Measurements from ENCODE around the gene ZNRF3.

Gene ZNRF3

DNA sequence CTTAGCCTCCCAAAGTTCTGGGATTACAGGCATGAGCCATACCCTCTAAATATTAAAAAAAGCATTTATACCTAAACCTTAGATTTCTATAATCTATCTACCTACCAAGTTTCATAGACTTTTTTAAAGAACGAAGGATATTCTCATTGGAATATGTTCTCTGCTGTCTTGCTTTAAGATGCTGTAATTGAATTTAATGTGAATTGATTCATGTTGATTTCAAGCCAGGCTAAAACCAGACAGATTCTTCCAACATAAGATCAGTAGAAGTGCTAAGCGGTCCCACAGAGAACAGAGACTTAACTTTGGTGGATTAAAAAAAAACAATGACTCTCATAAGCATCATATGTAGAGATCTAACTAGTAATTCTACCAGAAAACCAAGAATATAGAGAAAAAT is 203.6 kb downstream of the ZNRF3 start:
- TF ChIP-seq, protein P1, sequence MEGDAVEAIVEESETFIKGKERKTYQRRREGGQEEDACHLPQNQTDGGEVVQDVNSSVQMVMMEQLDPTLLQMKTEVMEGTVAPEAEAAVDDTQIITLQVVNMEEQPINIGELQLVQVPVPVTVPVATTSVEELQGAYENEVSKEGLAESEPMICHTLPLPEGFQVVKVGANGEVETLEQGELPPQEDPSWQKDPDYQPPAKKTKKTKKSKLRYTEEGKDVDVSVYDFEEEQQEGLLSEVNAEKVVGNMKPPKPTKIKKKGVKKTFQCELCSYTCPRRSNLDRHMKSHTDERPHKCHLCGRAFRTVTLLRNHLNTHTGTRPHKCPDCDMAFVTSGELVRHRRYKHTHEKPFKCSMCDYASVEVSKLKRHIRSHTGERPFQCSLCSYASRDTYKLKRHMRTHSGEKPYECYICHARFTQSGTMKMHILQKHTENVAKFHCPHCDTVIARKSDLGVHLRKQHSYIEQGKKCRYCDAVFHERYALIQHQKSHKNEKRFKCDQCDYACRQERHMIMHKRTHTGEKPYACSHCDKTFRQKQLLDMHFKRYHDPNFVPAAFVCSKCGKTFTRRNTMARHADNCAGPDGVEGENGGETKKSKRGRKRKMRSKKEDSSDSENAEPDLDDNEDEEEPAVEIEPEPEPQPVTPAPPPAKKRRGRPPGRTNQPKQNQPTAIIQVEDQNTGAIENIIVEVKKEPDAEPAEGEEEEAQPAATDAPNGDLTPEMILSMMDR (conservative IDR thresholded peaks at IDR 0.05): no peak
- no peak overlapping the region for H3K27ac ChIP-seq

DNA sequence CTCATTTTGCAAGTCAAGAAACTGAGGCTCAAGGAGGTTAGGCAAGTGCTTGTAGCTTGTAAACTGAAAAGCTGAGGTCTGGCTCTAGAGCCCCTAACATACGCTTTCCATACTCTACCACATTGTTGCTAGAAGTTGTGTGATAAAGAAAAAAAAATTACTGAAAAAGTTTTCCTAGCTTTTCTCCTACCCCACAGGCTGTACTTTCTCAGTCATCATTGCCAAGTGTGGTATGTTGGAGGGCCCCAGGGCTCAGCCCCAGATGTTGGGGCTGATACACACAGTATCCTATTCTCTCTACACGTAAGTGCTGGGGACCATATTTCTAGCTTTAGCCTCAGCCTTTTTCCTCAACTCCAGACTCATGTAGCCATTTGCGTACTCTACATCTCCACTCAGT is 205.4 kb downstream of the ZNRF3 start:
- TF ChIP-seq, protein P1 (conservative IDR thresholded peaks at IDR 0.05): no peak

DNA sequence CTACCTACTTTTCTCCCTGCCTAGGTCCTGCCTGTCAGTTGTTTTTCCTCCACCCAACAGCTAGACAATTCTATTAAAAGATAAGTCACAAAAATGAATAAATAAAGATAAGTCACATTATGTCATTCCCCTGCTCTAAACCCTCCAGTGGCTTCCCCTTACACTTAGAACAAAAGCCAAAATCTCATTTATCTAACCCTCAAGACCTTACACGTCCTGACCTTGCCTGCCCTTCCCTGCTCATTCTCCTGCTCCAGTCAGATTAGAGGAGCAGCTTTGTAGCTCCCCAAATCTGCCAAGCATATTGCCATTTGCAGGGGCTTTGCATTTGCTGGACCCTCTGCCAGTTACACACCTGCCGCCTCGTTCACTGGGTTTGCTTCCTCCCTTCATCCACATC is 206.1 kb downstream of the ZNRF3 start:
- TF ChIP-seq, protein P1 (conservative IDR thresholded peaks at IDR 0.05): no peak
- H3K27ac ChIP-seq: peak overlapping the region; percentile 65

More for the DNA sequence above, 205.4 kb downstream of the ZNRF3 start:
- H3K27ac ChIP-seq: peak overlapping the region; percentile 65; the same call in 1 of the 2 replicates

DNA sequence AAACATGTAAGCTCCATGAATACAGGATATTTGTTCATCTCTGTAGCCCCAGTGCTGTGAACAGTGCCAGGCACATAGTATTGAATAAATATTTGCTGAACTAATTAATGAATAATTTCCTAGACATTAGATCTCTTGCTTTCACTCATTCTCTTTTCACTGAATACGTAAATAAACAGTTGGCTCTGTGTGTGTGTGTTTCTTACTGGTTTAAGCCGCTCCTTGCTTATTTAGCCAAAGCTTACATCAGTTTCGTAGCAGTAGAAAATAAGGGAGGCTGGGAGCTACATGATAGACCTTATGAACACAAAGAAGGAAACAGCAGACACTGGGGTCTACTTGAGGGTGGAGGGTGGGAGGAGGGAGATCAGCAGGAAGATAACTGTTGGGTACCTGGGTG is 206.7 kb downstream of the ZNRF3 start:
- H3K27ac ChIP-seq: peak overlapping the region; percentile 65
- TF ChIP-seq, protein P1 (conservative IDR thresholded peaks at IDR 0.05): no peak

DNA sequence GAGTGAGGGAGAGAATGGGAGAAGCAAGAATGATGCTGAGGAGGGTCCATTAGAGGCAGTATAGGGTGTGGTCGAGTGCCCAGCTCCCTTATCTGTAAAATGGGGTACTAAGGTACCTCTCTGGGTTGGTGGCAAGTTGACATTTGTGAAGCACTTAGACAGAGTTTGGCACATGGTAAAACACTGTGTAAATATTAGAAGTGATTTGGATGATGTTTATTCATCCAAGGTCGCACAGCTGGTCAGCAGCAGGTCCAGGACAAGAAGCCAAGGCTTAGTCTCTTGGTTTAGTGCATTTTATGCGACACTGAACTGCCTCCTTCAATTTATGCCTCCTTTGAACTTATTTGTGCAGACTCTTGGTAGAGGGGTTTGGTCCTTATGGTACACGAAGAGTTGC is 208.9 kb downstream of the ZNRF3 start:
- no peak overlapping the region; the same call in 1 of the 2 replicates for H3K27ac ChIP-seq

DNA sequence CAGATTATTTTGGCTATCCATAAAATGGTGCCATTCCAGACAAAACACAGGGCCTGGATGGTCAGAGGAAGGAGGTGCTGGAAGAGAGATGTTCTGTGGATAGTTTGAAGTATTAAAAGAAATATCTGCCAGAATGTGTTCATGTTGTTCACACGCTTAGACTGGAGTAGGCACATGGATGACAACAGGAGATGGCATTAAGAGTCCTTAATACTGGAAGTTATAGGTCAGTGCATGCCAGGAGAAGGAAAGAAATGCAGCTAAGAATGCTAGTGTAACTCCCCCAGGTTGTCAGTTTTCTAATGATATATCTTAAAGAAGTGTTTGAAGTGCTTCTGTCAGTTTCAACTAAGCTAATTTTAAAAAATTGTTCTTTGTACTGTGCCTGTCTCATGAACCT is 209.7 kb downstream of the ZNRF3 start:
- no peak overlapping the region; the same call in 1 of the 2 replicates for H3K27ac ChIP-seq
- TF ChIP-seq, protein P1 (conservative IDR thresholded peaks at IDR 0.05): no peak

More for the DNA sequence above, 208.9 kb downstream of the ZNRF3 start:
- TF ChIP-seq, protein P1 (conservative IDR thresholded peaks at IDR 0.05): no peak

DNA sequence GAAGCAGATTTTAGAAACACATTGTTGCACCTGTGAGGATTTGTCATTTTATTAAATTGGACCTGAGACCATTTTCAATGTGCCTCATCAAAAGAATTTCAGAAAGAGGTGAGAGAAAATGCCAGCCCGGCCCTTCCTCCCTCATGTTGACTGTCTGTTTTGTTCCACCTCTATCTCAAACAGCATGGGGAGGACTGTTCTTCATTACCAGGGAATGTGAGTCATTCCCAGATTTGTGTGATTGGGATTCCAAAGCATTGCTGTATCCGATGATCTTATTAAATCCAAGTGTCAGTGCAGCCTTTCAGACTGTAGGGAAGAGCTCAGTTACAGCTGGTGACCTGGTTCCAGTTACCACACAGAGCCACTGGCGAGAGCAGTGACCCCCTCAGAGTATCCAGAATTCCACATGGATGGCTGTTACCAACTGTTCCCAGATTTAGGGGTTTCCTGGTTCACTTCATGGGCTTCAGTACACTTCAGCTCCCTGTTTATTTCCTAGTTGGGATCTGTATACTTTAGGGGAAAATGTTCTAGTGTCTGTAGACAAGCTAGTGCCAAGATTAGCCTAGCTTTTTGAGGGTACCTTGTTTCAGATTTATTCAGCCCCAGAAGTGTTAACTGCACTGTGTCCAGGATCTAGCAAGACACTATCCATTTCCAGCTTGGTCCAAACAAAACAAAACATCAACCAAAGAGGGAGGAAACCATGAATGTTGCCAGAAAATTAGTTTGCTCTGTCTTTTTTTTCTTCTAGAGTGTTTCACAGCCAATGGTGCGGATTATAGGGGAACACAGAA is 210.3 kb downstream of the ZNRF3 start:
- TF ChIP-seq, protein P1 (conservative IDR thresholded peaks at IDR 0.05): no peak
- H3K27ac ChIP-seq: no peak overlapping the region
